HFFc6 (cell line): ENCODE data around the gene QARS1. TPM values are rescaled to one million over a fixed set of nuclear protein-coding genes. Genes with fewer than 3 reads are reported as not detected.

Source experiments
- DNase-seq: peaks from one replicate; pipeline ENCODE4 v3.0.0-alpha.2; 2018
- H3K27ac Mint-ChIP-seq: 2 replicates; pipeline ENCODE4 v1.8.0; 2020; ENCODE audit warnings: mild to moderate bottlenecking, mixed read lengths
- H3K27me3 Mint-ChIP-seq: 2 replicates; pipeline ENCODE4 v1.8.0; 2021; ENCODE audit warnings: mild to moderate bottlenecking, moderate library complexity, mixed read lengths; ENCODE audit not compliant: insufficient read depth
- H3K36me3 Mint-ChIP-seq: 2 replicates; pipeline ENCODE4 v1.8.0; 2021; ENCODE audit warnings: low read depth, mixed read lengths
- H3K4me1 Mint-ChIP-seq: 2 replicates; pipeline ENCODE4 v1.8.0; 2020; ENCODE audit warnings: low read depth, mixed read lengths
- H3K4me3 Mint-ChIP-seq: 2 replicates; pipeline ENCODE4 v1.8.0; 2020; ENCODE audit warnings: mild to moderate bottlenecking, moderate library complexity, mixed read lengths
- H3K9me3 Mint-ChIP-seq: 2 replicates; pipeline ENCODE4 v1.8.0; 2020; ENCODE audit warnings: mild to moderate bottlenecking, mixed read lengths
- total RNA-seq, 6 experiments: library from RNA; stranded (reverse); fragmentation: NEBNext Ultra II Directional; extraction: Animal tissue kit (Norgen Biotek cat#: 25700); gene quantifications; 2 replicates in 1 of 6; 3 replicates in 5 of 6; pipeline ENCODE4 v1.2.3, GENCODE V29; 2021
- TF ChIP-seq, protein P1 (sequence below): fragments of 200-600 bp; sonication (generic); IDR thresholded peaks from 2 replicates; pipeline ENCODE4 v1.5.0; 2021; ENCODE audit warnings: antibody characterized with exemption, mild to moderate bottlenecking

The QARS1 gene
- total RNA-seq, 6 experiments from 2014 or later = 183 to 263 (median 237) TPM

DNA sequence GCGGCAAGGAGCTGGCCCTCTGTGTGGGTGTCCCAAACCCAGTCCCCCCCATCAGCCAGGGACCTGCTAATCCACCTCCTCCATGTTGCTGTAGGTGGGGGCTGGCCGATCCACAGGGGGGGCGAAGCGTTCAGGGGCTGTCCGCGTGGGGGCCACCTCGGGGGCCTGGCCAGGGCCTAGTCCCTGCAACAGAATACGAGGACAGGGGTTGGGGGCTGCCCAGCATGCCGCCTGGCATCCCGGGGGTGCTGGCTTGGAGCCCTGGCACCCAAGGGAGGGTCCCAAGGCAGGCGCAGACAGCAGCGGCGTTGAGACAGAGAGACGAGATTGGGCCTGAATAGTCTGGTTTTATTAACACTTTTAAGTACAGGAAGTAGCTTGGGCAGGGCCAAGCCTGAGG, 3.8 kb upstream of the QARS1 start:
- no peaks in the 10 kb centered on the region for H3K9me3 Mint-ChIP-seq
- TF ChIP-seq, protein P1, sequence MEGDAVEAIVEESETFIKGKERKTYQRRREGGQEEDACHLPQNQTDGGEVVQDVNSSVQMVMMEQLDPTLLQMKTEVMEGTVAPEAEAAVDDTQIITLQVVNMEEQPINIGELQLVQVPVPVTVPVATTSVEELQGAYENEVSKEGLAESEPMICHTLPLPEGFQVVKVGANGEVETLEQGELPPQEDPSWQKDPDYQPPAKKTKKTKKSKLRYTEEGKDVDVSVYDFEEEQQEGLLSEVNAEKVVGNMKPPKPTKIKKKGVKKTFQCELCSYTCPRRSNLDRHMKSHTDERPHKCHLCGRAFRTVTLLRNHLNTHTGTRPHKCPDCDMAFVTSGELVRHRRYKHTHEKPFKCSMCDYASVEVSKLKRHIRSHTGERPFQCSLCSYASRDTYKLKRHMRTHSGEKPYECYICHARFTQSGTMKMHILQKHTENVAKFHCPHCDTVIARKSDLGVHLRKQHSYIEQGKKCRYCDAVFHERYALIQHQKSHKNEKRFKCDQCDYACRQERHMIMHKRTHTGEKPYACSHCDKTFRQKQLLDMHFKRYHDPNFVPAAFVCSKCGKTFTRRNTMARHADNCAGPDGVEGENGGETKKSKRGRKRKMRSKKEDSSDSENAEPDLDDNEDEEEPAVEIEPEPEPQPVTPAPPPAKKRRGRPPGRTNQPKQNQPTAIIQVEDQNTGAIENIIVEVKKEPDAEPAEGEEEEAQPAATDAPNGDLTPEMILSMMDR = no peak
- DNase-seq = no peak
- no peak overlapping the region for H3K4me3 Mint-ChIP-seq
- no peaks in the 10 kb centered on the region; the same call in none of the 2 replicates for H3K27me3 Mint-ChIP-seq
- peaks cover 18% of the 10 kb centered on the region for H3K36me3 Mint-ChIP-seq
- no peak overlapping the region for H3K27ac Mint-ChIP-seq
- H3K4me1 Mint-ChIP-seq = peaks cover 23% of the 10 kb centered on the region

DNA sequence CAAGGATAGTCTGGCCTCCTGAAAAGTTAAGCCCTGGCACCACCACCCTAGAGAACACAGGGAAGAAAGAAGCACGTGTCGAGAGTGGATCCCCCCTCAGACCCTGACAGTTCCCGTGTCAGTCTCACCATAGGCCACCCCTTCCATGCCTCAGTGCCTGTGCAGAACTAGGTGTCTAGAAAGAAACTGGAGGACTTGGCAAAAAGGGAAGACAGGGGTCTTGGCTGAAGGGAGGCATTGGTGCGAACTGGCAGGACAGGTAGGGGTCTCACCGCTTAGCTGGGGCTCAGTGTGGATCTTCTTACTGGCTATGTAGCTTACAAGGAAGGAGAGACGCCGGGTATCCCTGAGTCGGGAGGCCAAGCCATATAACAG, 518 bp downstream of the QARS1 start:
- no peak for DNase-seq
- H3K36me3 Mint-ChIP-seq = peaks cover 32% of the 10 kb centered on the region
- H3K9me3 Mint-ChIP-seq = no peaks in the 10 kb centered on the region

DNA sequence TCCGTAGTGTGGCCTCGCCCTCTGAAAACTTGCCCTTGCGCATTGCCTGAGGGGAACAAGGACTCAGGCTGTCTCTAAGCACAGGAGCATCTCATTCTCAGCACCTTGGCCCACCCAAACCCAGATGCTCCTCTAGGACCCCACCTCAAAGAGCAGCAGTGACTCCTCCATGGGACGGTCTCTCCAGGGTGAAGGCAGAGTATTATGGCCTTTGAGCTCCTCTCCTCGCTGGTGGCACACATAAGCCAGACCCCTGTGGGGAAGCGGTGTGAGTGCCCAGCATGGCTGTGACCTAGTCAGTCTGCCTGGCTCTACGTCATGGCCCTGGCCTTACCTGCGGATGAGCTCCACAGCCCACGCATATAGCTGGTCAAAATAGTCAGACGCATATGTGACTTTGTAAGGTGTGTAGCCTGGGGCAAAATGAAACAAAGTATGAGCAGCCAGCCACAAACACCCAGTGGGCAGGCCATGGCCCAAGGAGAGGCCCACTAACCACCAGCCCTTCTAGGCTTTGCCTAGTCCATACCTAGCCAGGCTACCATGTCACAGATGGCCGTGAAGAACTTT, 4.4 kb downstream of the QARS1 start:
- Mint-ChIP-seq H3K4me3 (no peak overlapping the region), H3K36me3 (peaks cover 34% of the 10 kb centered on the region), H3K27ac (no peak overlapping the region), H3K9me3 (no peaks in the 10 kb centered on the region), H3K4me1 (peaks cover 18% of the 10 kb centered on the region), H3K27me3 (no peaks in the 10 kb centered on the region; the same call in none of the 2 replicates)
- TF ChIP-seq, protein P1 = no peak
- no peak for DNase-seq

More for the DNA sequence above, 518 bp downstream of the QARS1 start:
- H3K4me1 Mint-ChIP-seq = peaks cover 27% of the 10 kb centered on the region
- TF ChIP-seq, protein P1 = no peak
- no peaks in the 10 kb centered on the region; the same call in none of the 2 replicates for H3K27me3 Mint-ChIP-seq
- H3K4me3 Mint-ChIP-seq = peak overlapping the region; percentile 91
- H3K27ac Mint-ChIP-seq = peak overlapping the region; percentile 90

DNA sequence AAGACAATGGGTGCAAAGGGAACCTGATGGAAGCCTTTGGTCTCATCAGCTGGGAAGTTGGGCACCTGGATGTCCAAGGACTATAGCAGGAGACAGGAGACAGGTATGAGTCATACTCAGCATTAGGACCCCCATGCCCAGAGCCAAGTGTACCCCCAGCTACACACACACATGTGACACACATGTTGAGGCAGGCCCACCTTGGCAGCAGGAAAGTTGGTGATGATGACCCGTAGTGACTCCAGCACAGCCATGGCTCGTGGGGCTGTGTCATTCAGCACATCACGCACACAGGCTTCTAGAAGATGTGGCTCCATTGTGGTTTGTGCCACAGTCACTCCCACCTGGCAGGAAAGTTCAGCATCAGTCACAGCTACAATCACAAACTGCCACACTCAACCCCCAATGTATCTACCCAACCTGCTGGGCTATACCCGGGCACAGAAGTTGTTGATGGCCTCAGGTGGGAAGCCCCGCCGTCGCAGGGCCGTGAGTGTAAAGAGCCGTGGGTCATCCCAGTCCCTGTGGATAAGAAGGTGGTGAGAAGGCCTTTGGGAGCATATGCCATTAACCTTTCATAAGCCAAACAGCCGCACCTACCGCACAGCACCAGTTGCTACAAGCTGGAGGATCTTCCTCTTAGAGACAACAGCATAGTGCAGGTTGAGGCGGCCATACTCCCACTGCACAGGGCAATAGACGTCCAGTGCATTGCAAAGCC, 5.5 kb downstream of the QARS1 start:
- no peaks in the 10 kb centered on the region for H3K9me3 Mint-ChIP-seq
- H3K4me3 Mint-ChIP-seq = no peak overlapping the region
- peaks cover 17% of the 10 kb centered on the region for H3K4me1 Mint-ChIP-seq
- DNase-seq = no peak
- TF ChIP-seq, protein P1 = no peak
- peaks cover 2% of the 10 kb centered on the region for H3K27me3 Mint-ChIP-seq
- H3K36me3 Mint-ChIP-seq = peaks cover 34% of the 10 kb centered on the region
- no peak overlapping the region for H3K27ac Mint-ChIP-seq

DNA sequence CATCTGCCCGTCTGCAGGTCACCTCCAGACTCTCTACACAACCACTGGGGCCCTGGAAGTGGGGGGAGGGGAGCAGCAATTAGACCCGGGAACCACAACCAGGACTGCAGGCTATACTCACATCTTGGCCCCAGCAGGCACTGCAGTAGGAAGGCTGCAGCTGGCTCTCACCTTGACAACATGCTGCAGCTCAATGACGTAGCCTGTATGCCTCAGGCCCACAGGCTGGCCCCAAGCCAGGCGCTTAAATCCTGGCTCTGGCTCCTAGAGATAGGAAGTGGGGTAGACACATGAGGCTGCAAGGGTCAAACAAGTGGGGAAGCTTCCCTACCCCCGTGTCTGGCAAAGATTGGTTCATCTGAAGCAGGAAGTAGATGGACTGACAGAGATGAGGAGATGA, 6.1 kb downstream of the QARS1 start:
- peaks cover 2% of the 10 kb centered on the region for H3K27me3 Mint-ChIP-seq
- H3K36me3 Mint-ChIP-seq = peaks cover 32% of the 10 kb centered on the region
- H3K27ac Mint-ChIP-seq = no peak overlapping the region
- H3K4me1 Mint-ChIP-seq = peaks cover 11% of the 10 kb centered on the region
- no peak for DNase-seq
- TF ChIP-seq, protein P1 = no peak
- no peaks in the 10 kb centered on the region for H3K9me3 Mint-ChIP-seq
- H3K4me3 Mint-ChIP-seq = no peak overlapping the region
